ENCODE results near the gene SP3.

GRCh38 chr2:173996766-173997165 is 31.6 kb upstream of the SP3 start:
- TF ChIP-seq CTCF (IDR thresholded peaks at IDR 0.05 in 8 of 11, conservative IDR thresholded peaks at IDR 0.05 in 3 of 11): no peak
- TF ChIP-seq POLR2A (IDR thresholded peaks at IDR 0.05): no peak
- TF ChIP-seq POLR2AphosphoS5 (IDR thresholded peaks at IDR 0.05): no peak
